ENCODE data around the gene NOC3L. TPM values are rescaled to one million over a fixed set of nuclear protein-coding genes. Genes with fewer than 3 reads are reported as not detected.

Gene NOC3L
- total and polyA plus RNA-seq, 9 of the 15 experiments (the other 6 are each of a cell fraction or from before 2014, with no cell fraction given), result 23.8 to 57.6 (median 32.6) TPM

DNA sequence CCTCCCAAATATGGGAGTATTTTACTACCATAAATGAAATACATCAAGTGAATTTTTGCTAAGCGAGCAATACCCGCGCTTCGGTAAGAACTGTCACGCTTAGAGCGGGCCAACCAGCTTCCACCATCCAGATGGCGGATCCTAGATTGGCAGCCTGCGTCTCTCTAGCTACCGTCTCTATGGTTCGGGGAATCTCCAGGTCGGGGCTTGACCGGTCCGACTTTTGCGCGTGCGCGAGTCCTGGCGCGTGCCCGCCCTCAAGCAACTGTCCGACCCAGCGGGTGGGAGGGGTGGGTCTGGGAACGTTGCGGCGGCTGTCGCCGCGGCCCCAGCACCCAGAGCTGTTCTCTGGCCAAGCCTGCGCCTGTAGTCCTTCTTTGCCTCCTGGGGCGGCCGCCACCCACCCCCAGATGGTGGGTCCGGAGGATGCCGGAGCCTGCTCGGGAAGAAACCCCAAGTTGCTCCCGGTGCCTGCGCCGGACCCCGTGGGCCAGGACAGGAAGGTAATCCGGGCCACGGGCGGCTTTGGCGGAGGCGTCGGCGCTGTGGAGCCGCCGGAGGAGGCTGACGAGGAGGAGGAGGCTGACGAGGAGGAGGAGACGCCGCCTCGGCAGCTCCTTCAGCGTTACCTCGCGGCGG is 39.6 kb upstream of the NOC3L start, which contains the start of gene TBC1D12 (continued):
- TF ChIP-seq FIP1L1 (IDR thresholded peaks at IDR 0.05; ENCODE audit: low read depth, low read length, poor library complexity, severe bottlenecking), result no peak
- no peak for TF ChIP-seq BRCA1 (IDR thresholded peaks at IDR 0.05)
- no peak for TF ChIP-seq BRCA1 (CRISPR knock-in tag; IDR thresholded peaks at IDR 0.05)
- no peak for TF ChIP-seq ZNF263 (CRISPR knock-in tag; IDR thresholded peaks at IDR 0.05; ENCODE audit: borderline replicate concordance)
- TF ChIP-seq MCM7 (IDR thresholded peaks at IDR 0.05), result no peak
- TF ChIP-seq RB1 (IDR thresholded peaks at IDR 0.05; ENCODE audit: low read depth), result no peak
- no peak for TF ChIP-seq RBM22 (IDR thresholded peaks at IDR 0.05; ENCODE audit: low read depth, low read length, poor library complexity, severe bottlenecking)
- no peak for TF ChIP-seq PRMT5 (CRISPR knock-in tag; IDR thresholded peaks at IDR 0.05)
- TF ChIP-seq ZNF780A (CRISPR knock-in tag; IDR thresholded peaks at IDR 0.05), result no peak
- TF ChIP-seq, protein P1, sequence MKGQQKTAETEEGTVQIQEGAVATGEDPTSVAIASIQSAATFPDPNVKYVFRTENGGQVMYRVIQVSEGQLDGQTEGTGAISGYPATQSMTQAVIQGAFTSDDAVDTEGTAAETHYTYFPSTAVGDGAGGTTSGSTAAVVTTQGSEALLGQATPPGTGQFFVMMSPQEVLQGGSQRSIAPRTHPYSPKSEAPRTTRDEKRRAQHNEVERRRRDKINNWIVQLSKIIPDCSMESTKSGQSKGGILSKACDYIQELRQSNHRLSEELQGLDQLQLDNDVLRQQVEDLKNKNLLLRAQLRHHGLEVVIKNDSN (CRISPR knock-in tag; IDR thresholded peaks at IDR 0.05), result no peak
- no peak for TF ChIP-seq NCOA2 (IDR thresholded peaks at IDR 0.05; ENCODE audit: partially characterized antibody in 2 of 2)
- no peak; the same call in 1 of the 2 replicates for TF ChIP-seq ATF7 (IDR thresholded peaks at IDR 0.05)
- peak; percentile 46; the same call in 1 of the 2 replicates for TF ChIP-seq ZBTB7A (IDR thresholded peaks at IDR 0.05; ENCODE audit: borderline replicate concordance, control insufficient read depth, low read depth, low read length)
- TF ChIP-seq FOXP1 (CRISPR knock-in tag; IDR thresholded peaks at IDR 0.05), result no peak
- TF ChIP-seq LEF1 (IDR thresholded peaks at IDR 0.05), result no peak
- TF ChIP-seq ARHGAP35 (IDR thresholded peaks at IDR 0.05; ENCODE audit: partially characterized antibody), result no peak
- no peak for TF ChIP-seq ZKSCAN1 (IDR thresholded peaks at IDR 0.05; ENCODE audit: low read depth, low read length)
- no peak for TF ChIP-seq KLF13 (tag; IDR thresholded peaks at IDR 0.05; ENCODE audit: borderline replicate concordance, low read depth)
- no peak for TF ChIP-seq PCBP1 (IDR thresholded peaks at IDR 0.05; ENCODE audit: low read depth, low read length, poor library complexity, severe bottlenecking)
- TF ChIP-seq DDX20 (tag; IDR thresholded peaks at IDR 0.05; ENCODE audit: low read depth), result no peak
- TF ChIP-seq NFRKB (IDR thresholded peaks at IDR 0.05; ENCODE audit: low read depth), result no peak
- TF ChIP-seq SAP30 (IDR thresholded peaks at IDR 0.05; ENCODE audit: borderline replicate concordance, insufficient read depth, low read depth, low read length, poor library complexity, severe bottlenecking), result no peak
- TF ChIP-seq SIX5 (IDR thresholded peaks at IDR 0.05; ENCODE audit: borderline replicate concordance in 1 of 2, insufficient read depth in 1 of 2, low read depth in 1 of 2, low read length in 2 of 2), result no peak
- TF ChIP-seq ATF1 (CRISPR knock-in tag; IDR thresholded peaks at IDR 0.05), result no peak
- TF ChIP-seq ATF1 (tag; IDR thresholded peaks at IDR 0.05), result no peak; the same call in 1 of the 2 replicates
- no peak for TF ChIP-seq ZNF133 (CRISPR knock-in tag; IDR thresholded peaks at IDR 0.05)
- TF ChIP-seq SAFB2 (IDR thresholded peaks at IDR 0.05; ENCODE audit: borderline replicate concordance, low read depth, low read length, severe bottlenecking), result no peak
- 0 out of 4 replicates have a peak, but pooled peaks of 1 of the 2 experiments have one; percentile 38 for TF ChIP-seq RCOR1 (IDR thresholded peaks at IDR 0.05; ENCODE audit: borderline replicate concordance in 1 of 2, low read depth in 2 of 2, low read length in 2 of 2)
- no peak for TF ChIP-seq HDGF (IDR thresholded peaks at IDR 0.05)
- TF ChIP-seq, protein P2, sequence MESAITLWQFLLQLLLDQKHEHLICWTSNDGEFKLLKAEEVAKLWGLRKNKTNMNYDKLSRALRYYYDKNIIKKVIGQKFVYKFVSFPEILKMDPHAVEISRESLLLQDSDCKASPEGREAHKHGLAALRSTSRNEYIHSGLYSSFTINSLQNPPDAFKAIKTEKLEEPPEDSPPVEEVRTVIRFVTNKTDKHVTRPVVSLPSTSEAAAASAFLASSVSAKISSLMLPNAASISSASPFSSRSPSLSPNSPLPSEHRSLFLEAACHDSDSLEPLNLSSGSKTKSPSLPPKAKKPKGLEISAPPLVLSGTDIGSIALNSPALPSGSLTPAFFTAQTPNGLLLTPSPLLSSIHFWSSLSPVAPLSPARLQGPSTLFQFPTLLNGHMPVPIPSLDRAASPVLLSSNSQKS (CRISPR knock-in tag; IDR thresholded peaks at IDR 0.05), result no peak
- TF ChIP-seq KLF10 (CRISPR knock-in tag; IDR thresholded peaks at IDR 0.05), result no peak
